Measurements from ENCODE around the gene SERPINA3. TPM values are rescaled to one million over a fixed set of nuclear protein-coding genes. Genes with fewer than 3 reads are reported as not detected.
"Not testable (repeated sequence)": the region's sequence is repeated elsewhere in the genome, so short reads cannot be mapped to it uniquely, and the experiment has no call there.

Gene SERPINA3
- total RNA-seq, 1 donor from 2014 or later: 24.5 TPM

DNA sequence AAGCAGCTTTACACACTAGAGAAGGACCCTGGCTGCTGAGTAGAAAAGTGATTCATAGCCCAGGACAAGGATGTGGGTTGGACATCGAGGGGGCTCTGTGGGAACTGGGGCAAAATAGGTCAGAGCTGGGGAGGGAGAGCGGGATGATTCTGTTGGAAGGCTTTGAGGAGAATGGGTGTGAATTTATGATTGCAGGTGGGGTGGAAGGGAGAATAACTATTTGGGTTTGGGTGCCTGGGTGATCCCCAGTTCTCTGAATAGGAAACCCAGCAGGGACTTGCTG, 13.1 kb downstream of the SERPINA3 start:
- no peak for DNase-seq (ENCODE audit: low spot score)
- intact Hi-C loops (cut with DNase I): no loop called here

DNA sequence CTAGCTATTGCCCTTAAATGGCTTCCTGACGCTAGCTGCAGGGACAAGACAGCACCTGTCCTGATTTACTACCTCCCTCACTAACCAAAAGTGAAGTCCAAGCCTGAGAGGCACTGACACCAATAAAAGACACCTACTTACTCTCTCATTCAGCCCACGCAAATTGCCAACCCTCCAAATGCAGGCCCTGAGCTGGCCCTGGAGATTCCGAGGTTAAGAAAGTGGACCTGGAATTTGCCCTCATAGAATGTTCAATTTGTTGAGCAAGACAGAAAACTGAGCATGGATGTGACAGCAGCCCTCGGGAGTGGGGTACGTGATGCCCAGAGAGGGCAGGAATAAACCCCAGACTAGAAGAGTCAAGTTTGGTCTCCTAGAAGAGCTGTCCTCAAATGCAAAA, 16.4 kb downstream of the SERPINA3 start:
- DNase-seq (ENCODE audit: low spot score): no peak
- intact Hi-C loops (cut with DNase I): no loop called here

GRCh38 chr14:94630396-94630795, 18.2 kb downstream of the SERPINA3 start:
- intact Hi-C loops (cut with DNase I): no loop called here
- no peak for DNase-seq (ENCODE audit: low spot score)

- no peak for DNase-seq (ENCODE audit: low spot score)
- intact Hi-C loops (cut with DNase I): no loop called here
These were observed 18.9 kb downstream of the SERPINA3 start for GRCh38 chr14:94631050-94631449.

DNA sequence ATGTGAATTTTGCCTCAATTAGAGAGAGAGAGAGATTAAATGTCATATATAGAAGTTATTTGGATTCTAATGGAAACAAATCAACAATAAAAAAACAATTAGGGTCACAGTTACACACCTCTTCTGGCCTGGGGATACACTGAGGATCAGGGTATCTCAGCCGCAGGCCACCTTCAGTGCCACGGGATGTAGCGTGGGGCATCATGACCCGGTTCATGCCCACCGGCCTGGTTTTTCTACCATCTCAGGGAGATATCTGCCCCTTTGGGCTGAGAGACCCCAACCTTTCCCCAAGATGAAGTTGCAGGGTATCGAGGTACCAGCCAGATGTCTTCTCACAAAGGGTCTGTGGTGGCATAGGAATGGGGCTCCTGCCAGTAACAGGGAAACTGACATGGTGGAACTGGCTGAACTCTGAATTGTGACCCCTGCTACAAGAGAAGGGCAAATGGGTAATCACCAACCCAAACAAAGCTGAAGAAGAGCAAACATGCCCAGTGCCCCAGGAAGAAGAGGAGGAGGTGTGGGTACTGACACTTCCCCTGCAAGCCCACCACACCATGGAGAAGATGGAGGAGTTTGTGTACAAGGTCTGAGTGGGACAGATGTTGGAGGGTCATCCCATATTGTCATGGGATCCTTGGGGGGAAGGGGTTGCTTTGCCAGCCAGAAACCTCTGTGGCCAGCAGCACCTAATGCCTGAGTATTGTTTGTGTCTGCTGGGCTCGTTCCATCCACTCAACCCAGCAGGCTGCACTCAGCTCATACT, 19.5 kb downstream of the SERPINA3 start:
- intact Hi-C loops (cut with DNase I): no loop called here
- no peak for DNase-seq (ENCODE audit: low spot score)

GRCh38 chr14:94632305-94632590, 20.1 kb downstream of the SERPINA3 start:
- intact Hi-C loops (cut with DNase I): no loop called here
- no peak for DNase-seq (ENCODE audit: low spot score)

- no peak for DNase-seq (ENCODE audit: low spot score)
- intact Hi-C loops (cut with DNase I): no loop called here
These were observed 20.9 kb downstream of the SERPINA3 start for GRCh38 chr14:94633121-94633520.

GRCh38 chr14:94635154-94635553, 23.0 kb downstream of the SERPINA3 start:
- intact Hi-C loops (cut with DNase I): no loop called here
- no peak for DNase-seq (ENCODE audit: low spot score)

DNA sequence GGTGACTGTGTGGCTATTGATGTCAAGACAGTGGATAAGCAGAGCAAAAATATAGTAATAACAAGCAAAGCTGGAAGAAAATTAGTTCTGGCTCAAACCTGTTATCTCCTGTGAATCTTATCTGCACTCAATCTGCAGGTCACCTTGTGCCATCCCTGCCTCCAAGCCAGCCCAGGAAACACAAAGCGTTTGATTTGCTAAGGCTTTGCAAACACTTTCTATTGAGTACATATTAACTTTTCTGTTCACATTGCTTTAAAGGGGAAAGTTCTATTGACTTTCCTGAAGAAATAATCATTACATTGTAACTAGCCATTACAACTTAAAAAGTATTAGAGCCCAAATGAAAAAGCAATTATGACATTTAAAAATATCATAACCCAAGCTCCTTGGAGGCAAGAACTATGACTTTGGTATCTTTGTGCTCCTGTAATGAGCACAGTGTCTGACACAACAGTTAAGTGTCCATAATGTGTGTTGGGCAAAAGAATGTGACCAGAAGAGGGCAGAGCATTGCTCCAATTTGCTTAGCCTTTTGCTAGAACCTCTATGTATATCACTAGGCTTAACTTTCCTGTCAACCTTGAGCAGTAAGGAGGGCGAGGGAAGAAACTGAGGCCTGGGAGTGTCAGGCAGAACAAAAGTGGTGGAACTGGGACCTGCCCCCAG, 24.7 kb downstream of the SERPINA3 start:
- intact Hi-C loops (cut with DNase I): no loop called here
- DNase-seq (ENCODE audit: low spot score): no peak

GRCh38 chr14:94637814-94638213, 25.6 kb downstream of the SERPINA3 start:
- DNase-seq (ENCODE audit: low spot score); intact Hi-C loops (cut with DNase I): not testable (repeated sequence)

DNA sequence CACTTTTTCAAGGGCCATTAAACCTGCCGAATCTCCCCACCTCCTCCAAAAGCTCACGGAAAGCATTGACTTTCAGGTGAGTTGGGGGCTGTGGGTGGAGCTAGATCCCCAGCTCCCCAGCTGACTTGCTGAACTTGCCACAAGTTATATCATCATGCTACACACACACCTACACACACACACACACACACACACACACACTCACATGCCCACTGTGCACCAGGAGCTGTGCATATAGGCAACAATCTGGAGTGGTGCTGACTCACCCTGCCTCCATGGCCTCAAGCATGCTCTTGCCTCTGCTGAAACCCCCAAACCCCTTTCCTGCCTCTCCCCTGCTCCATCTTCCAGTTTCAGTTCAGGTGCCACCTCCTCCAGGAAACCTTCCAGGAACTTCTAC, 26.1 kb downstream of the SERPINA3 start:
- intact Hi-C loops (cut with DNase I): no loop called here
- DNase-seq (ENCODE audit: low spot score): no peak

- intact Hi-C loops (cut with DNase I): no loop called here
- DNase-seq (ENCODE audit: low spot score): no peak
These were observed 27.0 kb downstream of the SERPINA3 start for GRCh38 chr14:94638961-94639817.

DNA sequence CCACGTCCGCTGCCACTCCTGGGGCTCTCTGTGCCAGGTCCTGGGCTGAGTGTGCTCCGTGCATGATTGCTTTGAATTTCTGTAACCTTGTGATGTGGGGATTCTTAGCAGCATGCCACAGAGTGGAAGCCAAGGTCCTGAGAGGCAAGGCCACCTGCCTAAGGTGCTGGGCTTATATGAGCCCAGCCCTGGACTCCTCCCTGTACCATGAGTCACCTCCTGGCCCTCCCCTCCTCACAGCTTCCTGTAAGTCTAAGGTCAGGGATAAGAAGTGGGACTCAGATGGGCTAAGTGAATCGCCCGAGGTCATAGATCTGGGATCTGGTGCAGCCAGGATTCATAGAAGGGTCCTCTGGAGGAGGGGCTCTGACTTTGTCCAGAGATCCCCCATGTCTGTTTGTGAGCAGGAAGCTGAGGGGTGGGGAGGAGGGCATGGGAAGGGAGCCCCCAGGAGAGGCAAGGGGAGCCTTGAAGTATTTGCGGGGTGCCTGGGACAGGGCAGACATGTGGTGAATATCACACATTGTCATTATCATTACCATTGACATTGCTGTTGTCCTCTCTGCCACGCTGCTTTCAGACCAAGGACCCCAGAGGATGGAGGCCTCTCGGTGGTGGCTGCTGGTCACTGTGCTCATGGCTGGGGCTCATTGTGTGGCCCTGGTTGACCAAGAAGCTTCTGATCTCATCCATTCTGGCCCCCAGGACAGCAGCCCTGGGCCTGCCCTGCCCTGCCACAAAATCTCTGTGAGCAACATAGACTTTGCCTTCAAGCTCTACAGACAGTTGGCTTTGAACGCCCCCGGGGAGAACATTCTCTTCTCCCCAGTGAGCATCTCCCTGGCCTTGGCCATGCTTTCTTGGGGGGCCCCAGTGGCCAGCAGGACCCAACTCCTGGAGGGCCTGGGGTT, 28.8 kb downstream of the SERPINA3 start:
- peak; percentile 56 for DNase-seq (ENCODE audit: low spot score)

DNA sequence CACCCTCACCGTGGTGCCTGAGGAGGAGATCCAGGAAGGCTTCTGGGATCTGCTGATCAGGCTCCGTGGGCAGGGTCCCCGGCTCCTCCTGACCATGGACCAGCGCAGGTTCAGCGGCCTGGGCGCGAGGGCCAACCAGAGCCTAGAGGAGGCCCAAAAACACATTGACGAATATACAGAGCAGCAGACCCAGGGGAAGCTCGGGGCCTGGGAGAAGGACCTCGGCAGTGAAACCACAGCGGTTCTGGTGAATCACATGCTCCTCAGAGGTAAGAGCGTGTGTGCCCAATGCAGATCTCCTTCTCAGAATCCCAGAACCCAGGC, 29.4 kb downstream of the SERPINA3 start:
- intact Hi-C loops (cut with DNase I): no loop called here
- DNase-seq (ENCODE audit: low spot score): peak; percentile 67

More for the DNA sequence above, 28.8 kb downstream of the SERPINA3 start:
- intact Hi-C loops (cut with DNase I): no loop called here

DNA sequence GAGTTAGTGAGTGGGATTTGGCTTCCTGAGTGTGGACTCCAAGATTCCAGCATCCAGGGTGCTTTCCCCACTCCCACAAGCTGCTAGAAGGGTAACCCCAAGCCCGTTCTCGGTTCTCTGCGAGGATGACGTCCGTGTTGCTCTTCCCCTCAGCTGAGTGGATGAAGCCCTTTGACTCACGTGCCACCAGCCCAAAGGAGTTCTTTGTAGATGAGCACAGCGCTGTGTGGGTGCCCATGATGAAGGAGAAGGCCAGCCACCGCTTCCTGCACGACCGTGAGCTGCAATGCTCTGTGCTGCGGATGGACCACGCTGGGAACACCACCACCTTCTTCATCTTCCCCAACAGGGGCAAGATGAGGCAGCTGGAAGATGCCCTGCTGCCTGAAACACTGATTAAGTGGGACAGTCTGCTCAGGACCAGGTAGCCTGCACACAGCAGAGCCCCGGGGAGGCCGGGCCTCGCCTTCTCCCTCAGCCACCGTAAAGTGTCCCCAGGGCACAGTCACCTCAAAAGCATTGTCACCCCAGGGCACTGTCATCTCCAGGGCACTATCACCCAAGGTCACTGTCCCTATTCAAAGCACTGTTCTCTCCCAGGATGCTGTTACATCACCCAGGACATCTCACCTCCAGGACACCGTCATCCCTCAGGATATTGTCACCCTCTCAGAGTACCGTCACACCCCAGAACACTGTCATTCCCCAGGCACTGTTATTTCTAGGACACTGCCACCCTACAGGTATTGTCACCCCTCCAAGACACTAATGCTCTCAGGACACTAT, 31.3 kb downstream of the SERPINA3 start:
- peak; percentile 54 for DNase-seq (ENCODE audit: low spot score)
- intact Hi-C loops (cut with DNase I): no loop called here

DNA sequence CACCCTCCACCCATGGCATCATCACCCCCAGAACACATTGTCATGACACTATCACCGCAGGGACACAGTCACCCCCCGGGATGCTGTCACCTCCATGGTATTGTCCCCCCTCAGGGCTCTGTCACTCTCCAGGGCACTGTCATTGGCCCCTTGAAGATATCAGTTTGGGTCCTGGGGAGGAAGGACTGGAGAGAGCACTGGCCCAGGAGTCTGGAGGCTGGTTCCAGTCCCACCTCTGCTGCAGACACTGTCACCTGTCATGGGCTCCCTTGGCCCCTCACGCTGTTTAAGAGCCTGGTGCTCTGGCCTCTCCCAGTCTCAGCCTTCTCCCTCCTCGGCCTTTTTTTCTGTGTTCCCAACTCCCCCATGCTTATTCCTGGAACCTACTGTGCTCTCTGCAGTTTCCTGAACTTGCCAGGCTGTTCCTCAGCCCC, 31.9 kb downstream of the SERPINA3 start:
- intact Hi-C loops (cut with DNase I): no loop called here
- DNase-seq (ENCODE audit: low spot score): peak; percentile 50

- no peak for DNase-seq (ENCODE audit: low spot score)
- intact Hi-C loops (cut with DNase I): no loop called here
These were observed 33.9 kb downstream of the SERPINA3 start for GRCh38 chr14:94646066-94646465.

GRCh38 chr14:94646481-94646880, 34.3 kb downstream of the SERPINA3 start:
- intact Hi-C loops (cut with DNase I): no loop called here
- DNase-seq (ENCODE audit: low spot score): peak; percentile 71

GRCh38 chr14:94648801-94649200, 36.6 kb downstream of the SERPINA3 start:
- DNase-seq (ENCODE audit: low spot score): peak; percentile 7
- intact Hi-C loops (cut with DNase I): no loop called here
